K562 (cell line): Measurements from ENCODE around the gene HSD17B1. TPM values are rescaled to one million over a fixed set of nuclear protein-coding genes. Genes with fewer than 3 reads are reported as not detected.
A peak's percentile ranks its signal among the peaks of the same experiment; 100 is the strongest.

Experiments used
- CHD7 ChIP-seq: fragments of 200-600 bp; sonication (generic); IDR thresholded peaks from one replicate; pipeline ENCODE4 v1.6.1; 2012; ENCODE audit warnings: mild to moderate bottlenecking, low read depth, low read length, inconsistent platforms
- E2F3 ChIP-seq: fragments of 250-450 bp; sonication (Bioruptor Pico); IDR thresholded peaks from 2 replicates; pipeline ENCODE4 v1.4.0; 2020; ENCODE audit warnings: mild to moderate bottlenecking
- ETS1 ChIP-seq: conservative IDR thresholded peaks from 2 replicates; pipeline ENCODE4 v1.6.1; 2011; ENCODE audit warnings: low read depth, mild to moderate bottlenecking, low read length; ENCODE audit not compliant: control insufficient read depth
- FOXK1 ChIP-seq: sonication (generic); formaldehyde crosslinking; IDR thresholded peaks from 2 replicates; pipeline ENCODE4 v1.8.0; 2022; ENCODE audit warnings: missing genetic modification reagents, mild to moderate bottlenecking, borderline replicate concordance
- FOXM1 ChIP-seq, 2 experiments: fragments of 450-650 bp in 1 of 2; sonication (generic) in 1 of 2; formaldehyde crosslinking in 1 of 2; IDR thresholded peaks; 2 replicates each; pipeline versions ENCODE4 v1.6.1 to v1.9.0; 2017 to 2022; ENCODE audit warnings: low read depth in 2 of 2, mild to moderate bottlenecking in 2 of 2, missing genetic modification reagents in 1 of 2, moderate library complexity in 1 of 2
- NFE2 ChIP-seq: IDR thresholded peaks from 2 replicates; pipeline ENCODE4 v1.6.1; 2014; ENCODE audit warnings: antibody characterized with exemption, low read depth
- PTTG1 ChIP-seq: fragments of 450-650 bp; IDR thresholded peaks from 2 replicates; pipeline ENCODE4 v1.6.1; 2016; ENCODE audit warnings: low read depth, mild to moderate bottlenecking, missing genetic modification characterization, missing compliant biosample characterization
- THRA ChIP-seq: fragments of 450-650 bp; IDR thresholded peaks from 2 replicates; pipeline ENCODE4 v1.6.1; 2017; ENCODE audit warnings: mild to moderate bottlenecking, moderate library complexity
- THRAP3 ChIP-seq: fragments of 450-650 bp; IDR thresholded peaks from 2 replicates; pipeline ENCODE4 v1.6.1; 2016; ENCODE audit warnings: mild to moderate bottlenecking, inconsistent platforms, borderline replicate concordance
- TRIM25 ChIP-seq: fragments of 450-650 bp; IDR thresholded peaks from 2 replicates; pipeline ENCODE4 v1.7.0; 2016; ENCODE audit warnings: borderline replicate concordance
- U2AF1 ChIP-seq: fragments of 200-400 bp; formaldehyde crosslinking; optimal IDR thresholded peaks from 2 replicates; pipeline ENCODE3; 2017; ENCODE audit warnings: mild to moderate bottlenecking, low read depth, low read length, moderate library complexity
- polyA plus RNA-seq, 8 experiments: library from polyadenylated mRNA; depleted of rRNA in 4 of 8; stranded (reverse) in 5 of 8; unstranded in 3 of 8; fragments of >200 nt; fragmentation: Nextera tagmentation in 2 of 8; fragmentation: Illumina TruSeq in 1 of 8; extraction: Ambion mirVana in 2 of 8; extraction: Trizol in 1 of 8; gene quantifications; 2 replicates each; pipeline versions ENCODE4 v1.2.1 to v1.2.3, GENCODE V29; 2011 to 2014; ENCODE audit warnings: inconsistent platforms in 1 of 8, missing spikeins in 1 of 8
- total RNA-seq, 7 experiments: library from RNA; depleted of rRNA in 6 of 7; stranded (reverse); fragments of >200 nt in 6 of 7; fragmentation: Illumina TruSeq in 2 of 7; extraction: Trizol in 2 of 7; gene quantifications; 2 replicates each; pipeline versions ENCODE4 v1.2.1 to v1.2.3, GENCODE V29; 2011 to 2021; ENCODE audit warnings: low replicate concordance in 1 of 7

HSD17B1 gene
- total and polyA plus RNA-seq, 9 of the 15 experiments (the other 6 are each of a cell fraction or from before 2014, with no cell fraction given): 0.55 to 21.1 (median 3.6) TPM

GRCh38 chr17:42561897-42562387 lies 9.2 kb downstream of the HSD17B1 start, which contains the start of gene COASY (continued):
- TF ChIP-seq TRIM25 (no peak), ETS1 (peak; percentile 12; the same call in 1 of the 2 replicates), FOXM1 (IDR thresholded peaks at IDR 0.05; ENCODE audit: low read depth) (no peak), FOXM1 (CRISPR knock-in tag; IDR thresholded peaks at IDR 0.05; ENCODE audit: low read depth) (no peak), CHD7 (no peak), THRAP3 (no peak), PTTG1 (tag) (no peak), THRA (no peak), U2AF1 (no peak), NFE2 (no peak), E2F3 (CRISPR knock-in tag) (no peak), FOXK1 (CRISPR knock-in tag) (0 out of 2 replicates have a peak, but pooled peaks have one; percentile 14)
